KOPT-K1 (cell line): Measurements from ENCODE around the gene CDX1.

Source experiments
- H3K27ac ChIP-seq: fragments of 200-600 bp; sonication (generic); 2 replicates; pipeline ENCODE4 v1.5.1; 2016; ENCODE audit warnings: antibody characterized with exemption, mild to moderate bottlenecking, low read depth, low read length; ENCODE audit not compliant: poor library complexity, severe bottlenecking
- H3K36me3 ChIP-seq: fragments of 200-600 bp; sonication (generic); 2 replicates; pipeline ENCODE4 v1.5.1; 2017; ENCODE audit warnings: antibody characterized with exemption, mild to moderate bottlenecking, low read length, moderate library complexity; ENCODE audit not compliant: insufficient read depth
- H3K9me3 ChIP-seq: fragments of 200-600 bp; sonication (generic); 2 replicates; pipeline ENCODE4 v1.5.1; 2017; ENCODE audit warnings: antibody characterized with exemption, low read length, mild to moderate bottlenecking; ENCODE audit not compliant: insufficient read depth, poor library complexity, severe bottlenecking

Gene CDX1

DNA sequence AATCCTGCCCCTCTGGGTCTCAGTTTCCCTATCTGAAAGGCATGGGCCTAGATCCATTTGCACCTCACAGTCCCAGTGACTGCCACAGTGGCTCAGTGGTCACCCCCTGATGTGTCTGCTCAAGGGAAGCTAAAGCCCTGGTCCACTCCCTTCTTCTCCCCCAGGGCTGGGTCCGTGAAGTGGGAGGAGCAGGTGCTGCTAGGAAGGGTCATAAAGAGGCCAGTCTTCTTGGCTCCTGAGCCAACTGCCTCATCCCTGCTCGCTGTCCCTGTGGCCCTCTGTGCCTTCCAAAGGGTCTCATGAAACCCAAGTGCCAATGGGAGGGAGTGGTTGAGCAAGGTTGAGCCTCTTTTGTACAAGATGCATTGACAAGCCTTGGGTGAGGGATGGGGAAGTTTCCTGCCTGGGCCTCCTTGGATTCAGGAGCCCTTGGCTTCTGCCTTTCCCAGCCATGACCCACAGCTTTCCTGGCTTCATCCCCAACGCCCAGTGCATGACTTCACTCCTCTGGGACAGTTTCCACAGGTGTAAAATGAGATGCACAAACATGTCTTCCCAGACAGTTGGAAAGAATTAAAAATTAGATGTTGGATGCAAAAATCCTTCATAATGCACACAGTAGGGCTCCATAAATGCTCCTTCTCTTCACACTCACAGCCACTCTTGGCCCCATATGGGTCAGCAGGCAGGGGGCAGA lies 21.7 kb downstream of the CDX1 start:
- Histone ChIP-seq H3K36me3 (no peaks in the 10 kb centered on the region), H3K9me3 (no peaks in the 10 kb centered on the region), H3K27ac (no peak overlapping the region)

DNA sequence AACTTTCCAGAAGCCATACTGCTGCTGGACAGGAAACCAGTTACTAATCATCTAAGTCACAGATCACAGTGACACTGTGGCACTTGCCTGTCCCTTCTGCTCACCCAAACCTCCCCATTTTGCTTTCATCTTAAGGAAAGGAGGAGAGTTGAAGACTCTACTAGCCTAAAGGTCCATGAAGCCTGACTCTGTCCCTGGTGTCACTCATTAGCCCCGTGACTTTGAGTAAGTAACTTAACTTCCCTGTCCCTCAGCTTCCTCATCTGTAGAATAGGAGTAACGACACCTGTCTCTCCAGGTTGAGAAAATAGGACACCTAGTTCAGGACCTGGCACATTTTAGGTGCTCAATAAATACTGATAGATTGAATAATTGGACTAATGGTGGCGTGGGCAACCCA lies 22.7 kb downstream of the CDX1 start:
- H3K27ac ChIP-seq, result no peak overlapping the region
- H3K9me3 ChIP-seq, result no peaks in the 10 kb centered on the region
- H3K36me3 ChIP-seq, result no peaks in the 10 kb centered on the region

DNA sequence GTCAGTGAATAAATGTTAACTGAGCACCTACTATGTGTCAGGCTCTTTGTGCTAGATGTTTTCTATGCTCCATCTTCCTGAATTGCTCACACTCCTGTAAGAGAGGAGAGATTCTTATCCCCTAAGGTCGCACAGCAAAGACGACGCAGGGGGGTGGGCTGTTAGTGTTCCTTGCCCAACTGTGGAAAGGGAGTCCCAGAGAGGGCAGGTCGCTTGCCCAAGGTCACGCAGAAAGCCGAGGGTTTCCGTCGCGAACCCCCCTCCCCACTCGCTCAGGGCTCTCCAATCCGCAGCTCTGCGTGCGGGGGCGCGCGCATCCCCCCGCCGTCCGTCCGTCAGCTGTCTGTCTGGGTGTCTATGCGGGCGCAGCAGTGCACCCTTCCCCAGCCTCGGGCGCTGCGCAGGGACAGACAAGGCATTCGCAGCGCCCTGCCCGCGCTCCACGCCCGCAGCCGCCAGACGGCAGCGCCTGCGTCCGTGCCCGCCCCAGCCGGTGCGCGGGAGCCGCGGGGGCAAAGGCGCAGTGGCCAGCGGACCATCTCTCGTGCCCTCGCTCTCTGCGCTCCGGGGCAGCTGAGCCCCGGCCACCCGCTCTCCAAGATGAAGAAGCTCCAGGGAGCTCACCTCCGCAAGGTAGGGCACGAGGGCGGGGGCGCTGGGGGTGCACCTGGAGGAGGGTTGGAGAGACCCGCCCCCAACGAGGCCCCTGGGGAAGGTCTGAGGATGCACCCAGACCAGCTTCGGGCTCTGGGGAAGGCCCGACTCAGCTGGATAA lies 23.3 kb downstream of the CDX1 start, which contains the start of gene SLC6A7:
TSS of gene SLC6A7 (plus strand) at position 335 of the 775 bp plus-strand sequence. CDS start at position 601, 266 bp downstream.
- Histone ChIP-seq H3K36me3 (no peaks in the 10 kb centered on the region), H3K9me3 (no peaks in the 10 kb centered on the region), H3K27ac (no peak within 1 kb of the TSS)

DNA sequence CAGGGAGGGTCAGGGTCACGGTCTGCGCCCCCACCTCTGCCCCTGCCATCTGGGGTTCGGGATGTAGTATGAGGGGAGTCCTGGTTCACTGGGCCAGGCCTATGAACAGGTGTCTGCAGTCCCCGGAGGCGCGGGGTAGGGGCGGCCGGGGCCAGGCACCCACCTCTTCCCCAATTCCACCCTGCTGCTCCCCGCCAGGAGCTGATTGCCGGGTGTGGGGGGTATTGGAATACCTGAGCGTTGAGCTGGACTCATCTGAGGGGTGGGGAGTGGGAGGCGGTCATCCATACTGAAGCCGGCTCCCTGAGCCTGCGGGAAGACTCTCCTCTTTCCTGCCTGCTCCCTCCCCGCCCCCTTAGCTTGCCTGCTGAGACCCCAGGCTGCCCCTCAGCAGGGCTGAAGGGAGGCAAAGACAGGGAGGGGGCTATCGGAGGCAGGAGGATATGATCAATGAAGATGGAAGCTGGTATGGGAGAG lies 24.0 kb downstream of the CDX1 start:
- Histone ChIP-seq H3K9me3 (no peaks in the 10 kb centered on the region), H3K27ac (no peak overlapping the region), H3K36me3 (no peaks in the 10 kb centered on the region)

DNA sequence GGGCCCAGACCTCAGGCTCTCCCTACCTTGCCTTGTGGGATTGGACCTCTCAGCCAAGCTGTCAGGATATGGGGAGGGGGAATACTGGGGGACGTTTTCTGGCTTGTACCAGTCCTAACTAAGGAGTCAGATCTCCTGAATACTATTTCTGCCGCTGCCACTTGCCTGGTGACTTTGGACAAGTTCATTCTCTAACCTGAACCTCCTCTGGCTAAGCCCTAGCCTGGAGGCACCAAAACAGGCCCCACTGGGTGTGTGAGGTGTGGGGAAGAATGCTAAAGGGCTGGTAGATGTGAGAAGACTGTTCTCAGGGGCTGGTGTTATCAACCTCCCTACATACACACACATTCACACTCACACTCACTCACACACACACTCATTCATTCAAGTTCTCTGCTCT lies 24.4 kb downstream of the CDX1 start:
- H3K9me3 ChIP-seq, result no peaks in the 10 kb centered on the region
- H3K36me3 ChIP-seq, result no peaks in the 10 kb centered on the region
- no peak overlapping the region for H3K27ac ChIP-seq

DNA sequence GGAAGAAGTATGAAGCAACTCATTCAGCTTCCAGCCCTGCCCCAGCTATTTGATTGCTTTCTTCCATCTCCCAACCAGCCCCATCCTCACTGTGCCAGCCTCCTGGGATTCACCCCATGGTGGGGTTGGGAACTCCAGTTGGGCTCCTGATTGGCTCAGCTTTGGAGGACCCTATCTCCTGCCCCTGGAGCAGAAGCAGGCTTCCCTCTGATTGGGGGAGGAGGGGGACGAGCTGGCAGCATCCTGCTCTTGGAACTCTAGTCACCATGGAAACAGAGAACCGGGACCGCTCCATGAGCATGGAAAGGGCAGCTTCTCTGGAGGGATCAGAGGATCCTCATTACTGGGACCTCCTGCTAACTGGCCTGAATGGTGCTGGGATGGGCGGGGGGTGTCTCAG lies 25.9 kb downstream of the CDX1 start:
- Histone ChIP-seq H3K27ac (no peak overlapping the region), H3K36me3 (no peaks in the 10 kb centered on the region), H3K9me3 (no peaks in the 10 kb centered on the region)

DNA sequence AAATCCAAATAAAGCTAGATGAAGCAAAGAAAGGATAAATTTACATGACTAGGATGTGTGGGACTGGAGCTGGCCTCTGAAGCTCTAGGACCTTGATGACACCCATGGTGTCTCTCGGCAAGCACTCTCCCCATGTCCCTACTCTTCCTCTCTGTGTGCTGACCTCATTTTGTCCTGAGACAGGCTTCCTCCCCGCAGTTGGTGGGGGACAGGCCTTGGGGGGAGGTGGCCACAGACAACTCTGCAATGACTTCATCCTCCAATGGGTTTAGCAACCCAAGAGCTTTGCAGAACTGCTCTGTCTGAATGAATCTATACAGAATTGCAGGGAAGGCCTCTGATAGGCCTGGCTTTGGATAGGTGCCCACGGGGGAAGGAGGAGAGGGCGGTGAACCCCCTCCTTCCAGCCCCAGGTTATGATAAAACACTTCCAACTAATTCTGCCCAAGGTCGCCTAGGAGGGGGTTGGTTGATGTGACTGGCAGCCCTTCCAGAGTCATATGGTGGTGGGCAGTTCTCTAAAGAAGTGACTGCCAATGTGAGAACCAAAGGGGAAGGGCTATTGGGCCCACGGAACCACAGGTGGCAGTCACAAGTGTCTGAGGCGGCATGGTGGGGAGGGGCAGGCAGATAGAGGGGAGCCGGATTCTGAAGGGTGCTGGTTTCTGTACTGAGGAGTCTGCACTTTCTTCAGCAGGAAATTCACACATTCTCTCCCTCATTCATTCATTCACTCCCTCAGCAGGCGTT lies 29.3 kb downstream of the CDX1 start:
- Histone ChIP-seq H3K27ac (no peak overlapping the region), H3K9me3 (no peaks in the 10 kb centered on the region), H3K36me3 (no peaks in the 10 kb centered on the region)

DNA sequence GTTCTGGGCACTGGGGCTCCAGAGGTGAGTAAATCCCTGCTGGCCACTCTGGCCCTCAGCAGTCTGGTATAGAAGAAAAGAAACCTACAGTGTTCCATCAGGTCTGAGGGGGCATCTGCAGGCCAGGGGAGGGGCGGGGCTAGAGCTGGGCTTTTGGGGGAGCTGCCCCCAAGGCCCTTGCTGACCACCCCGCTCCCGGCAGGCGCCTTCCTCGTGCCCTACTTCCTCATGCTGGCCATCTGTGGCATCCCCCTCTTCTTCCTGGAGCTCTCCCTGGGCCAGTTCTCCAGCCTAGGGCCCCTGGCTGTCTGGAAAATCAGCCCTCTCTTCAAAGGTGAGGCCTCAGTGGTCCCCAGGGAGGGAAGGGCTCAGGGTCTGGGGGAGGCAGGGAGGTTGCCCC lies 29.9 kb downstream of the CDX1 start:
- Histone ChIP-seq H3K36me3 (no peaks in the 10 kb centered on the region), H3K27ac (no peak overlapping the region), H3K9me3 (no peaks in the 10 kb centered on the region)

DNA sequence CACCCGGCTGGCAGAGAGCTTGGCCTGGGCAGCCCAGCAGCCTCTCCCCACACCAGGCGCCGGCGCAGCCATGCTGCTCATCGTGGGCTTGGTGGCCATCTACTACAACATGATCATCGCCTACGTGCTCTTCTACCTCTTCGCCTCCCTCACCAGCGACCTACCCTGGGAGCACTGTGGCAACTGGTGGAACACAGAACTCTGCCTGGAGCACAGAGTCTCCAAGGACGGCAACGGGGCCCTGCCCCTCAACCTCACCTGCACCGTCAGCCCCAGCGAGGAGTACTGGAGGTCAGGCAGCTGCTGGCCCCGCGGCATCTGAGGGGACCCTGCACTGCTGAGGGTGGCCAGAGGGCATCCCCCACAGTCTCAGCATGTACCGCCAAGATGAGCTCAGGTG lies 30.4 kb downstream of the CDX1 start:
- Histone ChIP-seq H3K36me3 (no peaks in the 10 kb centered on the region), H3K27ac (no peak overlapping the region), H3K9me3 (no peaks in the 10 kb centered on the region)

DNA sequence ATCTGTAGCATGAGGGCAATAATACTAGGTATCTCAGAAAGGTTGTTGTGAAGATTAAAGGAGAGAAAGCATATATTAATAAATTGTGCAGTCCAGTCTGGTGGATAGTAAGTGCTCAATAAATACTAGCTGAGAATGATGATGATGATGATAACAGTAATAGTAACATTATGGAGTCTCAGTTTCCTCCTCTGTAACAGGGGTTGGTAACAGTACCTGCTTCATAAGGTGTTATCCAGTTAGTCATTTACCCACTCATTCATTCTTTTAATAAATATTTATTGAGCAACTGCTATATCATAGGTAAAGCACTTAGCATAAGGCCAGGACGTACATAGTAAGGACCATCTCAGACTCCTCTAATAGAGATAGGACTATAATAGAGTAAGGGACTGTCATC lies 30.9 kb downstream of the CDX1 start:
- H3K36me3 ChIP-seq, result no peaks in the 10 kb centered on the region

DNA sequence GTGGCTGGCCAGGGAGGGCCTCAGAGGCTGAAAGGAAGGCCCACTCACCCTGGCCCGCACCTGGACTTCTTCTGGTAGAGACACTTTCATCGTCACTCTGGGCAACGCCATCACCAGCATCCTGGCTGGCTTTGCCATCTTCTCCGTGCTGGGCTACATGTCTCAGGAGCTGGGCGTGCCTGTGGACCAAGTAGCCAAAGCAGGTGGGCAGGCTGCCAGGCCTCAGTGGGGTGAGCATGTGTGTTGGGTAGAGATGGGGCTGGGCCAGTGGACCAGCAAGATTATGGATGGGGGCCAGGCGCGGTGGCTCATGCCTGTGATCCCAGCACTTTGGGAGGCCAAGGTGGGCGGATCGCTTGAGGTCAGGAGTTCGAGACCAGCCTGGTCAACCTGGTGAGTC lies 35.9 kb downstream of the CDX1 start:
- Histone ChIP-seq H3K36me3 (no peaks in the 10 kb centered on the region), H3K27ac (no peak overlapping the region), H3K9me3 (no peaks in the 10 kb centered on the region)

More for the DNA sequence above, 30.9 kb downstream of the CDX1 start:
- H3K27ac ChIP-seq, result no peak overlapping the region
- H3K9me3 ChIP-seq, result no peaks in the 10 kb centered on the region

DNA sequence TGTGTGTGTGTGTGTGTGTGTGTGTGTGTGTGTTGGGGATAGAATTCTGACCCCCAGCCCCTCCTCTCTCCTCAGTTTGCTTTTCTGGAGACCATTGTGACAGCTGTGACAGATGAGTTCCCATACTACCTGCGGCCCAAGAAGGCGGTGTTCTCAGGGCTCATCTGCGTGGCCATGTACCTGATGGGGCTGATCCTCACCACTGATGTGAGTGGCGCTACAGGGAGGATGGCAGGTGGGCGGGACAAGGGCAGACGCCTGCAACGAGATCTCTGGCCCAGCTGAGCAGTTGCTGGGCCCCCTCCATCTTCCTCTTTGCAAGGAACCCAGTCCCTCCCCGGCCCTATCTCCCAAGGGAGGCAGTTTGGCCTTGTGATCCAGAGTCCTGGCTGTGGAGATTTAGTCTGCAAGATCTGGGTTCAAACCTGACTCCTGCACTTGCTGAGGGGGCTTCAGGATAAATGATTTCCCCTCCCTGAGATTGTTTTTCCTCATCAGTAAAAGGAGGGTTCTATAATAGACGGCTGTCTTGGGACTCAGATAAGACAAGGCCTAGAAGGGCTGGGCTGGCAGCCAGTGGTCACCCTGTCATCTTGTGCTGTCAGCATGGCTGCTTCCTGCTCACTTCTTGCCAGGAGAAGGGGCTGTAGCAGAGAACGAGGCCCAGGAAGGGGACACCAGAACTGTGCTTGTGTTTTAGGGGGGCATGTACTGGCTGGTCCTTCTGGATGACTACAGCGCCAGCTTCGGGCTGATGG lies 37.4 kb downstream of the CDX1 start:
- no peaks in the 10 kb centered on the region for H3K9me3 ChIP-seq
- H3K36me3 ChIP-seq, result no peaks in the 10 kb centered on the region
- H3K27ac ChIP-seq, result no peak overlapping the region

DNA sequence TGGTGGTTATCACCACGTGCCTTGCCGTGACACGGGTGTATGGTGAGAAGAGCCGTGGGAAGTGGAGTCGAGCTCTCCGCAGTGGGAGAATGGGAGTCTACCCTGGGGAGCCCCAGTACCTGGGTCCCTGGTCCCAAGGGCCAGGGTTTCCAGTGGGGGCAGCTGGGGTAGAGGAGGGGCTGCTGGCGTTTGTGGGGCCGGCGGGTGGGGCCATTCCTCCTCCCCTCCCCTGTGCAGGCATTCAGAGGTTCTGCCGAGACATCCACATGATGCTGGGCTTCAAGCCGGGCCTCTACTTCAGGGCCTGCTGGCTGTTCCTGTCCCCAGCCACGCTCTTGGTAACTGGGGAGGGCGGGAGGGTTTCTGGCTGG lies 38.0 kb downstream of the CDX1 start:
- H3K27ac ChIP-seq, result no peak overlapping the region
- no peaks in the 10 kb centered on the region for H3K9me3 ChIP-seq
- no peaks in the 10 kb centered on the region for H3K36me3 ChIP-seq

DNA sequence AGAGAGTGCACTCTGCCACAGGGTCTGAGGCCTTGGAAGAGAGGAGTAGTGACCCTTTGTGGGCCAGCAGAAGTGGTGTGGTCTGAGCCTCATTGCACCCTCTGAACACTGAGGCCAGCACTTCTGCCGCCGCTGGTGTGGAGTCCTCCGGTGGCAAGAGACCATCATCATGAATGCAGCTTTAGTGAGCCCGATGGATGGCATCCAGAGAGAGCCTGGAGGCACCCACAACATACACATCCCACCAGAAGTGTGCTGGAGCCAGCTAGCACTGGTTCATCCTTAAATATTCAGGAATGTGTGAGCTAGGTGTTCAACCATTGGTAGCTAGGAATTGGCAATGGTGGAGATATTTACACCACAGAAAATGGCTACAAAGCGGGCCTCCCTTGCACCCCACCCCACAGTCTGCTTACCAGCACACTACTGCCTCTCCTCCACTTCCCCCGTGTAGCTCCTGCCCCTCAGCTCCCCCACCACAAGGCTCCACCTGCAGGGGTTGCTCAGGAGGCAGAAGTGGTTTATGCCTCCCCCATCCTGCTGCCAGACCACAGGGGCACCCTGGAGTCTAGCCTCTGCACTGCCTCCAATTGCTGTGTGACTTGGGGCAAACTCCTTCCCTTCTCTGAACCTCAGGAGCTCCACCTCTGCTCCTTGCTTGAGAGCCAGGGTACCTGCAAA lies 39.7 kb downstream of the CDX1 start:
- Histone ChIP-seq H3K9me3 (no peaks in the 10 kb centered on the region), H3K36me3 (no peaks in the 10 kb centered on the region), H3K27ac (no peak overlapping the region)
